HG02885 (cell line): ENCODE measurements around the gene CRYBG3.
"Not testable (repeated sequence)": the region's sequence is repeated elsewhere in the genome, so short reads cannot be mapped to it uniquely, and the experiment has no call there.

ENCODE experiments used
- ATAC-seq: cut with Tn5 transposase; IDR thresholded peaks from one replicate; pipeline ENCODE4 v1.9.1; 2021; ENCODE audit warnings: mild to moderate bottlenecking; ENCODE audit not compliant: unreplicated experiment, poor library complexity

CRYBG3 gene

GRCh38 chr3:97833184-97833583 is 11.4 kb downstream of the CRYBG3 start:
- not testable (repeated sequence) for ATAC-seq

- ATAC-seq = no peak
Measured at GRCh38 chr3:97835761-97836160, 13.9 kb downstream of the CRYBG3 start.

- ATAC-seq = no peak
Measured at GRCh38 chr3:97838393-97838792, 16.6 kb downstream of the CRYBG3 start.

- ATAC-seq = no peak
Measured at GRCh38 chr3:97839944-97840343, 18.1 kb downstream of the CRYBG3 start.

GRCh38 chr3:97841304-97841703 is 19.5 kb downstream of the CRYBG3 start:
- no peak for ATAC-seq

GRCh38 chr3:97841956-97842355 is 20.1 kb downstream of the CRYBG3 start:
- no peak for ATAC-seq

GRCh38 chr3:97848779-97849178 is 27.0 kb downstream of the CRYBG3 start:
- no peak for ATAC-seq

GRCh38 chr3:97857401-97857800 is 35.6 kb downstream of the CRYBG3 start:
- no peak for ATAC-seq

GRCh38 chr3:97860364-97860763 is 38.6 kb downstream of the CRYBG3 start:
- ATAC-seq = no peak

- no peak for ATAC-seq
Measured at GRCh38 chr3:97862582-97862981, 40.8 kb downstream of the CRYBG3 start.

- no peak for ATAC-seq
Measured at GRCh38 chr3:97863031-97863430, 41.2 kb downstream of the CRYBG3 start.

- ATAC-seq = no peak
Measured at GRCh38 chr3:97863775-97864174, 42.0 kb downstream of the CRYBG3 start.

GRCh38 chr3:97871186-97871585 is 49.4 kb downstream of the CRYBG3 start:
- ATAC-seq = no peak

- no peak for ATAC-seq
Measured at GRCh38 chr3:97871801-97872524, 50.2 kb downstream of the CRYBG3 start.

GRCh38 chr3:97872525-97873042 is 50.8 kb downstream of the CRYBG3 start:
- no peak for ATAC-seq

GRCh38 chr3:97880267-97880666 is 58.5 kb downstream of the CRYBG3 start:
- no peak for ATAC-seq

- ATAC-seq = no peak
Measured at GRCh38 chr3:97882975-97883598, 61.3 kb downstream of the CRYBG3 start.

- no peak for ATAC-seq
Measured at GRCh38 chr3:97883736-97884135, 61.9 kb downstream of the CRYBG3 start.

GRCh38 chr3:97884586-97885123 is 62.8 kb downstream of the CRYBG3 start:
- ATAC-seq = no peak

- no peak for ATAC-seq
Measured at GRCh38 chr3:97885931-97886824, 64.4 kb downstream of the CRYBG3 start.

- no peak for ATAC-seq
Measured at GRCh38 chr3:97889814-97890213, 68.0 kb downstream of the CRYBG3 start.
